ENCODE data around the gene SACM1L. TPM values are rescaled to one million over a fixed set of nuclear protein-coding genes. Genes with fewer than 3 reads are reported as not detected.

Gene SACM1L
- total RNA-seq, 2 donors from 2014 or later, result 50.5 to 57.3 TPM

GRCh38 chr3:45736707-45737106 lies 47.5 kb downstream of the SACM1L start:
- Histone ChIP-seq H3K4me3 (no peak overlapping the region), H3K9me3 (no peaks in the 10 kb centered on the region), H3K36me3 (peaks cover 19% of the 10 kb centered on the region), H3K4me1 (ENCODE audit: control insufficient read depth in 1 of 2, low read depth in 2 of 2) (no peaks in the 10 kb centered on the region), H3K27me3 (replicated peaks; ENCODE audit: insufficient read depth) (no peaks in the 10 kb centered on the region), H3K27ac (no peak overlapping the region)
- TF ChIP-seq CTCF (IDR thresholded peaks at IDR 0.05), result no peak
- DNase-seq (ENCODE audit: low spot score) (no peak), ATAC-seq (ENCODE audit: insufficient number of reproducible peaks, low FRiP score, low read depth) (no peak)

- Histone ChIP-seq H3K4me3 (no peak overlapping the region), H3K4me1 (ENCODE audit: control insufficient read depth in 1 of 2, low read depth in 2 of 2) (no peaks in the 10 kb centered on the region), H3K27me3 (replicated peaks; ENCODE audit: insufficient read depth) (no peaks in the 10 kb centered on the region), H3K36me3 (peaks cover 19% of the 10 kb centered on the region), H3K27ac (no peak overlapping the region), H3K9me3 (no peaks in the 10 kb centered on the region)
- TF ChIP-seq CTCF (IDR thresholded peaks at IDR 0.05), result no peak
- ATAC-seq (ENCODE audit: insufficient number of reproducible peaks, low FRiP score, low read depth), result no peak
- no peak for DNase-seq (ENCODE audit: low spot score)
These were observed 48.0 kb downstream of the SACM1L start for GRCh38 chr3:45737234-45737633.

GRCh38 chr3:45739991-45740390 lies 50.8 kb downstream of the SACM1L start:
- no peak for TF ChIP-seq CTCF (IDR thresholded peaks at IDR 0.05)
- no peak overlapping the region for H3K27ac ChIP-seq
- peaks cover 29% of the 10 kb centered on the region for H3K36me3 ChIP-seq
- no peaks in the 10 kb centered on the region for H3K9me3 ChIP-seq
- no peak overlapping the region for H3K4me3 ChIP-seq
- no peak for DNase-seq (ENCODE audit: low spot score)
- no peaks in the 10 kb centered on the region for H3K27me3 ChIP-seq (replicated peaks; ENCODE audit: insufficient read depth)
- no peak for ATAC-seq (ENCODE audit: insufficient number of reproducible peaks, low FRiP score, low read depth)
- no peaks in the 10 kb centered on the region for H3K4me1 ChIP-seq (ENCODE audit: control insufficient read depth in 1 of 2, low read depth in 2 of 2)

GRCh38 chr3:45741247-45741646 lies 52.1 kb downstream of the SACM1L start:
- Histone ChIP-seq H3K27ac (no peak overlapping the region), H3K9me3 (no peaks in the 10 kb centered on the region), H3K4me3 (no peak overlapping the region), H3K4me1 (ENCODE audit: control insufficient read depth in 1 of 2, low read depth in 2 of 2) (no peaks in the 10 kb centered on the region), H3K36me3 (peaks cover 34% of the 10 kb centered on the region), H3K27me3 (replicated peaks; ENCODE audit: insufficient read depth) (no peaks in the 10 kb centered on the region)
- DNase-seq (ENCODE audit: low spot score) (no peak), ATAC-seq (ENCODE audit: insufficient number of reproducible peaks, low FRiP score, low read depth) (no peak)
- no peak for TF ChIP-seq CTCF (IDR thresholded peaks at IDR 0.05)

- DNase-seq (ENCODE audit: low spot score) (no peak), ATAC-seq (ENCODE audit: insufficient number of reproducible peaks, low FRiP score, low read depth) (no peak)
- H3K4me1 ChIP-seq (ENCODE audit: control insufficient read depth in 1 of 2, low read depth in 2 of 2), result no peaks in the 10 kb centered on the region
- no peak overlapping the region for H3K27ac ChIP-seq
- no peaks in the 10 kb centered on the region for H3K9me3 ChIP-seq
- H3K4me3 ChIP-seq, result no peak overlapping the region
- H3K36me3 ChIP-seq, result peaks cover 33% of the 10 kb centered on the region
- H3K27me3 ChIP-seq (replicated peaks; ENCODE audit: insufficient read depth), result no peaks in the 10 kb centered on the region
- no peak for TF ChIP-seq CTCF (IDR thresholded peaks at IDR 0.05)
These were observed 52.7 kb downstream of the SACM1L start for GRCh38 chr3:45741742-45742460.
